Body of pancreas (tissue), 4 donors: ENCODE data around the gene CD33. TPM values are rescaled to one million over a fixed set of nuclear protein-coding genes. Genes with fewer than 3 reads are reported as not detected.

Source experiments
- ATAC-seq: fragments of 150-250 bp; one replicate; pipeline ENCODE4 v1.9.1; 2016
- DNase-seq, 4 donors: peaks; one replicate each; pipeline ENCODE4 v3.0.0-alpha.2; 2019
- H3K27ac ChIP-seq, 4 donors: fragments of 200-600 bp; sonication (generic); 1 replicate in 3 of 4; 2 replicates in 1 of 4; pipeline versions ENCODE4 v1.5.1 to v1.6.1; 2016 to 2019; ENCODE audit warnings: mild to moderate bottlenecking in 1 of 4, mixed read lengths in 1 of 4, moderate library complexity in 1 of 4
- H3K27me3 ChIP-seq, 2 donors: fragments of 200-600 bp; sonication (generic); one replicate each; pipeline ENCODE4 v1.6.0; 2016; ENCODE audit warnings: mild to moderate bottlenecking in 1 of 2
- H3K36me3 ChIP-seq, 2 donors: fragments of 200-600 bp; sonication (generic); replicated peaks in 1 of 2; 2 replicates each; pipeline ENCODE4 v1.5.1; 2016; ENCODE audit warnings: low read depth in 2 of 2; ENCODE audit not compliant: insufficient read depth in 1 of 2
- H3K4me1 ChIP-seq: fragments of 200-600 bp; sonication (generic); one replicate; pipeline ENCODE4 v1.6.0; 2016
- H3K4me3 ChIP-seq, 2 donors: fragments of 200-600 bp; sonication (generic); 1 replicate in 1 of 2; 2 replicates in 1 of 2; pipeline ENCODE4 v1.5.1; 2016 to 2019
- H3K9me3 ChIP-seq, 3 donors: fragments of 200-600 bp; sonication (generic); 1 replicate in 2 of 3; 2 replicates in 1 of 3; pipeline ENCODE4 v1.5.1; 2016
- CTCF ChIP-seq, 7 experiments: fragments of 450-650 bp in 4 of 7; fragments of 200-600 bp in 3 of 7; sonication (generic) in 3 of 7; IDR thresholded peaks; one replicate each; pipeline ENCODE4 v1.5.1; 2016 to 2019; ENCODE audit warnings: antibody characterized with exemption in 7 of 7
- POLR2A ChIP-seq, 3 donors: fragments of 450-650 bp; IDR thresholded peaks; one replicate each; pipeline ENCODE4 v1.6.1; 2016; ENCODE audit warnings: antibody characterized with exemption in 3 of 3, mild to moderate bottlenecking in 2 of 3
- WGBS, 2 donors: methylation state at CpG; one replicate each; pipeline ENCODE4 v1.1.5; 2017; 5-methylcytosine and 5-hydroxymethylcytosine counted together
- intact Hi-C: fragments of 100-400 bp; cut with DNase I; formaldehyde crosslinking; loops from one replicate; pipeline ENCODE4 v1.15.1; 2023
- total RNA-seq, 2 donors: library from RNA; depleted of rRNA; stranded (reverse); fragments of >200 nt; gene quantifications; one replicate each; pipeline ENCODE4 v1.1.0, GENCODE V29; 2016

CD33 gene
- total RNA-seq, 2 donors from 2014 or later, result 1.3 TPM

- ATAC-seq, result no peak
- WGBS, 2 donors, result 56 to 75% methylated on average over 14 to 23 of the region's 25 CpGs
- no peak overlapping the region for H3K27ac ChIP-seq
These were observed 39.6 kb upstream of the CD33 start for GRCh38 chr19:51185069-51185867.

GRCh38 chr19:51185868-51186215 lies 39.0 kb upstream of the CD33 start:
- H3K36me3 ChIP-seq, result no peaks in the 10 kb centered on the region
- DNase-seq (no peak), ATAC-seq (no peak)
- H3K27me3 ChIP-seq, result no peaks in the 10 kb centered on the region
- no peaks in the 10 kb centered on the region for H3K9me3 ChIP-seq
- intact Hi-C loops, result no loop called here
- no peak overlapping the region for H3K4me3 ChIP-seq
- H3K27ac ChIP-seq, result no peak overlapping the region
- no peak for TF ChIP-seq POLR2A (IDR thresholded peaks at IDR 0.05)
- TF ChIP-seq CTCF (IDR thresholded peaks at IDR 0.05), result no peak
- H3K4me1 ChIP-seq, result no peaks in the 10 kb centered on the region
- WGBS, 2 donors, result 60 to 67% methylated on average over 1 to 5 of the region's 5 CpGs

More at GRCh38 chr19:51185069-51185867, 39.6 kb upstream of the CD33 start:
- Histone ChIP-seq H3K4me3 (no peak overlapping the region), H3K9me3 (no peaks in the 10 kb centered on the region), H3K36me3 (no peaks in the 10 kb centered on the region), H3K4me1 (no peaks in the 10 kb centered on the region), H3K27me3 (no peaks in the 10 kb centered on the region)
- intact Hi-C loops, result no loop called here
- TF ChIP-seq POLR2A (IDR thresholded peaks at IDR 0.05), result no peak
- no peak for TF ChIP-seq CTCF (IDR thresholded peaks at IDR 0.05)
- no peak for DNase-seq

GRCh38 chr19:51186323-51186722 lies 38.6 kb upstream of the CD33 start:
- Histone ChIP-seq H3K9me3 (no peaks in the 10 kb centered on the region), H3K4me1 (no peaks in the 10 kb centered on the region), H3K27me3 (no peaks in the 10 kb centered on the region), H3K27ac (no peak overlapping the region), H3K36me3 (no peaks in the 10 kb centered on the region), H3K4me3 (no peak overlapping the region)
- no peak for DNase-seq
- TF ChIP-seq POLR2A (IDR thresholded peaks at IDR 0.05) (no peak), CTCF (IDR thresholded peaks at IDR 0.05) (no peak)
- no peak for ATAC-seq
- intact Hi-C loops, result no loop called here
- WGBS, 2 donors, result 33 to 43% methylated on average over 5 to 13 of the region's 13 CpGs

DNA sequence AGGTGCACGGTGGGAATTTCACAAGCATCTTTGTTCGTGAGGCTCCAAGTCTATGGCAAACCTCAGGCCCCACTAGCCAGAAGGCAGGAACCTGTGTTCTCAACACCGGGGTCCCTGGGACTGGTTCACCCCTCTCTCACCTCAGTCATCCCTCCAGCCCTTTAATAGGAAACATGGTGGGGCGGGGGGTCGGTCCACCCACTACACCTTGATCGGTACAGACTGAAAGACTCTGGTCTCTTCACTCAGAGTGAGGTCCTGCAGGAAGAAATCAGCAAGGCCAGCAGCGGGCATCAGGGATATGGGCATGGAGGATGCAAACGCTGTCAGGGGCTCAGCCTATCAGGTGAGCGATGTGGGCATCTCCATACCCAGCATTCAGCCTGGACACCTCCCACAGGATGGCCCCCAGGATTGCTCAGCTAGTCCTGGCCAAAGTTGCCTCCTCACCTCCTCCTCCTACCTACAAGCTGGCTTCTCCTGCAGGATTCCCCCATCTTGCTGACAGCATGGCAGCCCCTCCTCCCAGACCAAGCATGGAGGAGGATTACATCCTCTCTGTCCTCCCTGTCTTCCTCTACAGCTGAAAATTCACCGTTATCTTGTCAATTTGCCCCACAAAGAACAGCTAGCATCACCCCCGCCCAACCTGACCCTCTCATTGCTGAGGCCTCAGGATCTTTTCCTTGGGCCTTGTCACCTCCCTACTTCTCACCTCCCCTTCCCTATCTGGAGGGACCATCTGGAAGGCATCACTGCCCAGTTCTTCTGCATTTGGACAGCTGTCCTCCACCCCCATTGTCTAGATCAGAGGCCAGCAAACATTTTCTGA lies 37.3 kb upstream of the CD33 start:
- H3K9me3 ChIP-seq, result no peaks in the 10 kb centered on the region
- H3K27me3 ChIP-seq, result no peaks in the 10 kb centered on the region
- intact Hi-C loops, result no loop called here
- no peak overlapping the region for H3K27ac ChIP-seq
- no peaks in the 10 kb centered on the region for H3K4me1 ChIP-seq
- WGBS, 2 donors, result 69 to 71% methylated on average over 8 to 11 of the region's 11 CpGs
- TF ChIP-seq POLR2A (IDR thresholded peaks at IDR 0.05) (no peak), CTCF (IDR thresholded peaks at IDR 0.05) (no peak)
- no peak for ATAC-seq
- H3K36me3 ChIP-seq, result no peaks in the 10 kb centered on the region
- no peak for DNase-seq
- no peak overlapping the region for H3K4me3 ChIP-seq
